HepG2 (cell line): ENCODE data around the gene DUSP16. TPM values are rescaled to one million over a fixed set of nuclear protein-coding genes. Genes with fewer than 3 reads are reported as not detected.

Experiments
- CBX1 ChIP-seq: IDR thresholded peaks from one replicate; pipeline ENCODE4 v1.6.1; 2016; ENCODE audit warnings: antibody characterized with exemption, low read depth
- FOSL1 ChIP-seq: sonication (generic); formaldehyde crosslinking; IDR thresholded peaks from 2 replicates; pipeline ENCODE4 v1.9.0; 2021; ENCODE audit warnings: missing genetic modification reagents, borderline replicate concordance
- FOXP4 ChIP-seq: sonication (generic); formaldehyde crosslinking; IDR thresholded peaks from 2 replicates; pipeline ENCODE4 v1.4.0; 2020; ENCODE audit warnings: missing genetic modification reagents
- HNF4G ChIP-seq, 2 experiments: sonication (generic) in 1 of 2; formaldehyde crosslinking in 1 of 2; IDR thresholded peaks; 2 replicates each; pipeline versions ENCODE4 v1.4.0 to v1.6.1; 2011 to 2020; ENCODE audit warnings: borderline replicate concordance in 2 of 2, low read depth in 2 of 2, mild to moderate bottlenecking in 2 of 2, low read length in 1 of 2, missing genetic modification reagents in 1 of 2, moderate library complexity in 1 of 2
- HNRNPL ChIP-seq: fragments of 200-400 bp; formaldehyde crosslinking; IDR thresholded peaks from 2 replicates; pipeline ENCODE4 v1.6.1; 2017; ENCODE audit warnings: mild to moderate bottlenecking, low read depth, low read length
- IRF2 ChIP-seq: IDR thresholded peaks from 2 replicates; pipeline ENCODE4 v1.6.1; 2018; ENCODE audit warnings: missing genetic modification reagents, missing compliant biosample characterization
- KAT8 ChIP-seq: IDR thresholded peaks from 2 replicates; pipeline ENCODE4 v1.6.1; 2016; ENCODE audit warnings: missing genetic modification reagents, missing compliant biosample characterization
- NFYC ChIP-seq: IDR thresholded peaks from 2 replicates; pipeline ENCODE4 v1.6.1; 2016; ENCODE audit warnings: missing genetic modification reagents, missing compliant biosample characterization
- NR2F2 ChIP-seq: IDR thresholded peaks from 2 replicates; pipeline ENCODE4 v1.6.1; 2012; ENCODE audit warnings: low read depth, inconsistent platforms, borderline replicate concordance
- SATB2 ChIP-seq: sonication (generic); formaldehyde crosslinking; IDR thresholded peaks from 2 replicates; pipeline ENCODE4 v1.5.0; 2020; ENCODE audit warnings: missing genetic modification reagents
- SOX6 ChIP-seq, 2 experiments: fragments of 450-650 bp in 1 of 2; sonication (generic) in 1 of 2; formaldehyde crosslinking in 1 of 2; IDR thresholded peaks; 2 replicates each; pipeline versions ENCODE4 v1.4.0 to v1.6.1; 2017 to 2020; ENCODE audit warnings: antibody characterized with exemption in 1 of 2, mild to moderate bottlenecking in 1 of 2, missing genetic modification reagents in 1 of 2
- TOPORS ChIP-seq: sonication (generic); formaldehyde crosslinking; IDR thresholded peaks from 2 replicates; pipeline ENCODE4 v1.8.0; 2023; ENCODE audit warnings: mild to moderate bottlenecking, missing genetic modification reagents
- ZNF160 ChIP-seq: sonication (generic); formaldehyde crosslinking; IDR thresholded peaks from 2 replicates; pipeline ENCODE4 v1.8.0; 2022; ENCODE audit warnings: mild to moderate bottlenecking, inconsistent platforms, missing genetic modification reagents
- ZNF562 ChIP-seq: sonication (generic); formaldehyde crosslinking; IDR thresholded peaks from 2 replicates; pipeline ENCODE4 v1.8.0; 2022; ENCODE audit warnings: missing genetic modification reagents, borderline replicate concordance
- ZNF619 ChIP-seq: sonication (generic); formaldehyde crosslinking; IDR thresholded peaks from 2 replicates; pipeline ENCODE4 v1.4.0; 2020; ENCODE audit warnings: mild to moderate bottlenecking, missing genetic modification reagents
- ZNF720 ChIP-seq: sonication (generic); formaldehyde crosslinking; IDR thresholded peaks from 2 replicates; pipeline ENCODE4 v1.4.0; 2020; ENCODE audit warnings: missing genetic modification reagents
- polyA plus RNA-seq, 8 experiments: library from polyadenylated mRNA; depleted of rRNA in 3 of 8; stranded (reverse) in 7 of 8; unstranded in 1 of 8; fragments of >200 nt; fragmentation: Illumina TruSeq in 4 of 8; extraction: Trizol in 4 of 8; gene quantifications; 2 replicates each; pipeline versions ENCODE4 v1.2.1 to v1.2.3, GENCODE V29; 2011 to 2016; ENCODE audit warnings: low read depth in 4 of 8, missing spikeins in 1 of 8, mixed read lengths in 1 of 8; ENCODE audit not compliant: insufficient read depth in 1 of 8
- total RNA-seq, 5 experiments: library from RNA; depleted of rRNA; stranded (reverse); fragments of >200 nt; fragmentation: Illumina TruSeq; extraction: Trizol; gene quantifications; 2 replicates each; pipeline ENCODE4 v1.2.3, GENCODE V29; 2016; ENCODE audit warnings: low read depth in 1 of 5
- TF ChIP-seq, protein P1 (sequence below): IDR thresholded peaks from 2 replicates; pipeline ENCODE4 v1.6.1; 2016; ENCODE audit warnings: mild to moderate bottlenecking
- TF ChIP-seq, protein P2 (sequence below): conservative IDR thresholded peaks from 2 replicates; pipeline ENCODE4 v1.6.1; 2018; ENCODE audit warnings: missing genetic modification reagents
- TF ChIP-seq, protein P3 (sequence below): sonication (generic); formaldehyde crosslinking; IDR thresholded peaks from 2 replicates; pipeline ENCODE4 v1.5.0; 2020; ENCODE audit warnings: missing genetic modification reagents
- TF ChIP-seq, protein P4 (sequence below), 2 experiments: IDR thresholded peaks; 2 replicates each; pipeline ENCODE4 v1.6.1; 2011 to 2012; ENCODE audit warnings: low read length in 2 of 2, borderline replicate concordance in 1 of 2, low read depth in 1 of 2, mild to moderate bottlenecking in 1 of 2, moderate library complexity in 1 of 2

DUSP16 gene
- total and polyA plus RNA-seq, 2 of the 13 experiments (the other 11 are each of a cell fraction or from before 2014, with no cell fraction given), result 45.7 to 46.6 TPM

- TF ChIP-seq, protein P1, sequence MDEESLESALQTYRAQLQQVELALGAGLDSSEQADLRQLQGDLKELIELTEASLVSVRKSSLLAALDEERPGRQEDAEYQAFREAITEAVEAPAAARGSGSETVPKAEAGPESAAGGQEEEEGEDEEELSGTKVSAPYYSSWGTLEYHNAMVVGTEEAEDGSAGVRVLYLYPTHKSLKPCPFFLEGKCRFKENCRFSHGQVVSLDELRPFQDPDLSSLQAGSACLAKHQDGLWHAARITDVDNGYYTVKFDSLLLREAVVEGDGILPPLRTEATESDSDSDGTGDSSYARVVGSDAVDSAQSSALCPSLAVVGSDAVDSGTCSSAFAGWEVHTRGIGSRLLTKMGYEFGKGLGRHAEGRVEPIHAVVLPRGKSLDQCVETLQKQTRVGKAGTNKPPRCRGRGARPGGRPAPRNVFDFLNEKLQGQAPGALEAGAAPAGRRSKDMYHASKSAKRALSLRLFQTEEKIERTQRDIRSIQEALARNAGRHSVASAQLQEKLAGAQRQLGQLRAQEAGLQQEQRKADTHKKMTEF (CRISPR knock-in tag), result peak; percentile 68
- TF ChIP-seq CBX1, result no peak
- TF ChIP-seq ZNF160 (CRISPR knock-in tag), result no peak; the same call in 1 of the 2 replicates
- TF ChIP-seq, protein P2, sequence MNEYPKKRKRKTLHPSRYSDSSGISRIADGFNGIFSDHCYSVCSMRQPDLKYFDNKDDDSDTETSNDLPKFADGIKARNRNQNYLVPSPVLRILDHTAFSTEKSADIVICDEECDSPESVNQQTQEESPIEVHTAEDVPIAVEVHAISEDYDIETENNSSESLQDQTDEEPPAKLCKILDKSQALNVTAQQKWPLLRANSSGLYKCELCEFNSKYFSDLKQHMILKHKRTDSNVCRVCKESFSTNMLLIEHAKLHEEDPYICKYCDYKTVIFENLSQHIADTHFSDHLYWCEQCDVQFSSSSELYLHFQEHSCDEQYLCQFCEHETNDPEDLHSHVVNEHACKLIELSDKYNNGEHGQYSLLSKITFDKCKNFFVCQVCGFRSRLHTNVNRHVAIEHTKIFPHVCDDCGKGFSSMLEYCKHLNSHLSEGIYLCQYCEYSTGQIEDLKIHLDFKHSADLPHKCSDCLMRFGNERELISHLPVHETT, result no peak
- TF ChIP-seq SOX6 (IDR thresholded peaks at IDR 0.05), result no peak
- peak; percentile 92 for TF ChIP-seq SOX6 (CRISPR knock-in tag; IDR thresholded peaks at IDR 0.05)
- TF ChIP-seq SATB2, result no peak
- TF ChIP-seq FOSL1 (CRISPR knock-in tag), result no peak
- no peak for TF ChIP-seq ZNF619 (CRISPR knock-in tag)
- TF ChIP-seq ZNF562, result no peak
- no peak for TF ChIP-seq HNRNPL
- TF ChIP-seq ZNF720 (CRISPR knock-in tag), result no peak
- peak; percentile 62 for TF ChIP-seq NR2F2
- no peak for TF ChIP-seq KAT8 (CRISPR knock-in tag)
- TF ChIP-seq, protein P3, sequence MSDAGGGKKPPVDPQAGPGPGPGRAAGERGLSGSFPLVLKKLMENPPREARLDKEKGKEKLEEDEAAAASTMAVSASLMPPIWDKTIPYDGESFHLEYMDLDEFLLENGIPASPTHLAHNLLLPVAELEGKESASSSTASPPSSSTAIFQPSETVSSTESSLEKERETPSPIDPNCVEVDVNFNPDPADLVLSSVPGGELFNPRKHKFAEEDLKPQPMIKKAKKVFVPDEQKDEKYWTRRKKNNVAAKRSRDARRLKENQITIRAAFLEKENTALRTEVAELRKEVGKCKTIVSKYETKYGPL (CRISPR knock-in tag), result no peak
- TF ChIP-seq TOPORS (CRISPR knock-in tag), result no peak
- no peak for TF ChIP-seq NFYC (CRISPR knock-in tag)
- TF ChIP-seq IRF2 (CRISPR knock-in tag), result peak; percentile 41; the same call in 1 of the 2 replicates
- peak; percentile 91 for TF ChIP-seq FOXP4 (CRISPR knock-in tag)
- TF ChIP-seq HNF4G (IDR thresholded peaks at IDR 0.05; ENCODE audit: borderline replicate concordance, low read depth, low read length), result peak; percentile 75
- peak; percentile 67; the same call in 1 of the 2 replicates for TF ChIP-seq HNF4G (CRISPR knock-in tag; IDR thresholded peaks at IDR 0.05; ENCODE audit: borderline replicate concordance, low read depth)
- TF ChIP-seq, protein P4, sequence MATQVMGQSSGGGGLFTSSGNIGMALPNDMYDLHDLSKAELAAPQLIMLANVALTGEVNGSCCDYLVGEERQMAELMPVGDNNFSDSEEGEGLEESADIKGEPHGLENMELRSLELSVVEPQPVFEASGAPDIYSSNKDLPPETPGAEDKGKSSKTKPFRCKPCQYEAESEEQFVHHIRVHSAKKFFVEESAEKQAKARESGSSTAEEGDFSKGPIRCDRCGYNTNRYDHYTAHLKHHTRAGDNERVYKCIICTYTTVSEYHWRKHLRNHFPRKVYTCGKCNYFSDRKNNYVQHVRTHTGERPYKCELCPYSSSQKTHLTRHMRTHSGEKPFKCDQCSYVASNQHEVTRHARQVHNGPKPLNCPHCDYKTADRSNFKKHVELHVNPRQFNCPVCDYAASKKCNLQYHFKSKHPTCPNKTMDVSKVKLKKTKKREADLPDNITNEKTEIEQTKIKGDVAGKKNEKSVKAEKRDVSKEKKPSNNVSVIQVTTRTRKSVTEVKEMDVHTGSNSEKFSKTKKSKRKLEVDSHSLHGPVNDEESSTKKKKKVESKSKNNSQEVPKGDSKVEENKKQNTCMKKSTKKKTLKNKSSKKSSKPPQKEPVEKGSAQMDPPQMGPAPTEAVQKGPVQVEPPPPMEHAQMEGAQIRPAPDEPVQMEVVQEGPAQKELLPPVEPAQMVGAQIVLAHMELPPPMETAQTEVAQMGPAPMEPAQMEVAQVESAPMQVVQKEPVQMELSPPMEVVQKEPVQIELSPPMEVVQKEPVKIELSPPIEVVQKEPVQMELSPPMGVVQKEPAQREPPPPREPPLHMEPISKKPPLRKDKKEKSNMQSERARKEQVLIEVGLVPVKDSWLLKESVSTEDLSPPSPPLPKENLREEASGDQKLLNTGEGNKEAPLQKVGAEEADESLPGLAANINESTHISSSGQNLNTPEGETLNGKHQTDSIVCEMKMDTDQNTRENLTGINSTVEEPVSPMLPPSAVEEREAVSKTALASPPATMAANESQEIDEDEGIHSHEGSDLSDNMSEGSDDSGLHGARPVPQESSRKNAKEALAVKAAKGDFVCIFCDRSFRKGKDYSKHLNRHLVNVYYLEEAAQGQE (IDR thresholded peaks at IDR 0.05; ENCODE audit: borderline replicate concordance in 1 of 2, low read depth in 1 of 2, low read length in 2 of 2), result no peak
Observed at GRCh38 chr12:12488823-12489550, 73.7 kb downstream of the DUSP16 start (continued).
